ENCODE results near the gene NKAIN2. TPM values are rescaled to one million over a fixed set of nuclear protein-coding genes. Genes with fewer than 3 reads are reported as not detected.

NKAIN2 gene
- total RNA-seq, 3 donors from 2014 or later (not counting 1 experiment from before 2014, with no cell fraction given): 0.45 TPM; not detected in 2

- no peak for DNase-seq
- H3K4me1 ChIP-seq (ENCODE audit: control insufficient read depth, insufficient read depth, low read length): no peaks in the 10 kb centered on the region
- no peaks in the 10 kb centered on the region for H3K9me3 ChIP-seq (ENCODE audit: control insufficient read depth, insufficient read depth, low read length)
- Mint-ChIP-seq H3K36me3 (no peaks in the 10 kb centered on the region), H3K4me1 (no peaks in the 10 kb centered on the region), H3K27me3 (ENCODE audit: low read depth in 2 of 2) (no peaks in the 10 kb centered on the region), H3K9me3 (peaks cover 2 to 8% of the 10 kb centered on the region in 2 donors), H3K4me3 (no peak overlapping the region), H3K27ac (no peak overlapping the region)
- WGBS (ENCODE audit: insufficient coverage): 29% methylated on average over 1 of the region's 1 CpG
- intact Hi-C loops (cut with micrococcal nuclease): no loop called here
- H3K36me3 ChIP-seq (ENCODE audit: control insufficient read depth, insufficient read depth, low read length): no peaks in the 10 kb centered on the region
- no peak for ATAC-seq
- H3K27ac ChIP-seq (ENCODE audit: low read length): no peak overlapping the region
- no peak for TF ChIP-seq CTCF (IDR thresholded peaks at IDR 0.05)
- H3K4me3 ChIP-seq (ENCODE audit: low read length): no peak overlapping the region
- no peaks in the 10 kb centered on the region for H3K27me3 ChIP-seq (ENCODE audit: control insufficient read depth, insufficient read depth, low read length)
Observed at GRCh38 chr6:123788319-123788718, 15.3 kb upstream of the NKAIN2 start.

GRCh38 chr6:123794190-123794589, 9.5 kb upstream of the NKAIN2 start:
- intact Hi-C loops (cut with micrococcal nuclease): no loop called here
- no peak overlapping the region for H3K27ac ChIP-seq (ENCODE audit: low read length)
- no peak overlapping the region for H3K27ac Mint-ChIP-seq
- WGBS (ENCODE audit: insufficient coverage): 100% methylated on average over 2 of the region's 2 CpGs
- H3K9me3 ChIP-seq (ENCODE audit: control insufficient read depth, insufficient read depth, low read length): no peaks in the 10 kb centered on the region
- no peaks in the 10 kb centered on the region for H3K36me3 ChIP-seq (ENCODE audit: control insufficient read depth, insufficient read depth, low read length)
- ATAC-seq (no peak), DNase-seq (no peak)
- no peak for TF ChIP-seq CTCF (IDR thresholded peaks at IDR 0.05)
- no peaks in the 10 kb centered on the region for H3K9me3 Mint-ChIP-seq
- no peaks in the 10 kb centered on the region for H3K4me1 Mint-ChIP-seq
- no peak overlapping the region for H3K4me3 ChIP-seq (ENCODE audit: low read length)
- no peaks in the 10 kb centered on the region for H3K4me1 ChIP-seq (ENCODE audit: control insufficient read depth, insufficient read depth, low read length)
- H3K36me3 Mint-ChIP-seq: no peaks in the 10 kb centered on the region
- no peaks in the 10 kb centered on the region for H3K27me3 ChIP-seq (ENCODE audit: control insufficient read depth, insufficient read depth, low read length)
- H3K27me3 Mint-ChIP-seq (ENCODE audit: low read depth in 2 of 2): no peaks in the 10 kb centered on the region
- no peak overlapping the region for H3K4me3 Mint-ChIP-seq

GRCh38 chr6:123794799-123795198, 8.9 kb upstream of the NKAIN2 start:
- no peak for DNase-seq
- no peaks in the 10 kb centered on the region for H3K36me3 Mint-ChIP-seq
- Histone ChIP-seq H3K4me3 (ENCODE audit: low read length) (no peak overlapping the region), H3K9me3 (ENCODE audit: control insufficient read depth, insufficient read depth, low read length) (no peaks in the 10 kb centered on the region), H3K27me3 (ENCODE audit: control insufficient read depth, insufficient read depth, low read length) (no peaks in the 10 kb centered on the region), H3K36me3 (ENCODE audit: control insufficient read depth, insufficient read depth, low read length) (no peaks in the 10 kb centered on the region), H3K4me1 (ENCODE audit: control insufficient read depth, insufficient read depth, low read length) (no peaks in the 10 kb centered on the region), H3K27ac (ENCODE audit: low read length) (no peak overlapping the region)
- no peak for TF ChIP-seq CTCF (IDR thresholded peaks at IDR 0.05)
- H3K4me1 Mint-ChIP-seq: no peaks in the 10 kb centered on the region
- H3K27ac Mint-ChIP-seq: no peak overlapping the region
- no peak overlapping the region for H3K4me3 Mint-ChIP-seq
- ATAC-seq: no peak
- intact Hi-C loops (cut with micrococcal nuclease): no loop called here
- no peaks in the 10 kb centered on the region for H3K9me3 Mint-ChIP-seq
- no peaks in the 10 kb centered on the region for H3K27me3 Mint-ChIP-seq (ENCODE audit: low read depth in 2 of 2)

- DNase-seq (no peak), ATAC-seq (no peak)
- peaks cover 18% of the 10 kb centered on the region for H3K27me3 ChIP-seq (ENCODE audit: control insufficient read depth, insufficient read depth, low read length)
- H3K4me3 ChIP-seq (ENCODE audit: low read length): no peak overlapping the region
- H3K4me3 Mint-ChIP-seq: no peak overlapping the region
- peaks cover 9% of the 10 kb centered on the region for H3K4me1 ChIP-seq (ENCODE audit: control insufficient read depth, insufficient read depth, low read length)
- no peak for TF ChIP-seq CTCF (IDR thresholded peaks at IDR 0.05)
- no peak overlapping the region for H3K27ac Mint-ChIP-seq
- no peaks in the 10 kb centered on the region for H3K36me3 ChIP-seq (ENCODE audit: control insufficient read depth, insufficient read depth, low read length)
- H3K9me3 ChIP-seq (ENCODE audit: control insufficient read depth, insufficient read depth, low read length): no peaks in the 10 kb centered on the region
- no peaks in the 10 kb centered on the region for H3K9me3 Mint-ChIP-seq
- no peaks in the 10 kb centered on the region for H3K36me3 Mint-ChIP-seq
- WGBS (ENCODE audit: insufficient coverage): 87% methylated on average over 5 of the region's 5 CpGs
- H3K4me1 Mint-ChIP-seq: peaks cover 6 to 16% of the 10 kb centered on the region in 2 donors
- H3K27me3 Mint-ChIP-seq (ENCODE audit: low read depth in 2 of 2): peaks cover 24 to 30% of the 10 kb centered on the region in 2 donors
- intact Hi-C loops (cut with micrococcal nuclease): no loop called here
- H3K27ac ChIP-seq (ENCODE audit: low read length): no peak overlapping the region
Observed at GRCh38 chr6:123801067-123801466, 2.6 kb upstream of the NKAIN2 start.
